Nucleus accumbens (tissue), 56 donors: ENCODE results near the gene PRR20B.
"Not testable (repeated sequence)": the region's sequence is repeated elsewhere in the genome, so short reads cannot be mapped to it uniquely, and the experiment has no call there.

Experiments used
- DNase-seq, 56 donors: peaks; one replicate each; lab custom pipeline; 2025; lab: John Stamatoyannopoulos, UW

The PRR20B gene

GRCh38 chr13:57147188-57147587, at the start of gene PRR20B:
Gene PRR20B, plus strand, starts transcription at chr13:57147488. Its CDS starts 387 bp downstream, at chr13:57147875.
- not testable (repeated sequence) for DNase-seq

- no peak for DNase-seq
These were observed 32.3 kb upstream of the PRR20B start for GRCh38 chr13:57114945-57115344.

GRCh38 chr13:57123681-57124080, 23.6 kb upstream of the PRR20B start:
- no peak for DNase-seq

- DNase-seq = no peak
These were observed 18.4 kb upstream of the PRR20B start for GRCh38 chr13:57128909-57129308.

- DNase-seq = no peak
These were observed 11.2 kb upstream of the PRR20B start for GRCh38 chr13:57136093-57136492.

- no peak for DNase-seq
These were observed 9.7 kb upstream of the PRR20B start for GRCh38 chr13:57137585-57137984.

GRCh38 chr13:57138988-57139387, 8.3 kb upstream of the PRR20B start:
- DNase-seq = no peak

GRCh38 chr13:57139781-57140180, 7.5 kb upstream of the PRR20B start:
- DNase-seq = not testable (repeated sequence)

GRCh38 chr13:57140235-57140968, 6.9 kb upstream of the PRR20B start, which contains the start of gene PRR20A:
Gene PRR20A, plus strand, starts transcription at chr13:57140918. Its CDS starts 387 bp downstream, at chr13:57141305.
- not testable (repeated sequence) for DNase-seq

GRCh38 chr13:57148106-57148505, 818 bp downstream of the PRR20B start:
- DNase-seq = not testable (repeated sequence)

GRCh38 chr13:57153761-57154160, 6.5 kb downstream of the PRR20B start, which contains the start of gene PRR20C:
Gene PRR20C, plus strand, starts transcription at chr13:57154061. Its CDS starts 387 bp downstream, at chr13:57154448.
- not testable (repeated sequence) for DNase-seq

GRCh38 chr13:57160332-57160731, 13.0 kb downstream of the PRR20B start, which contains the start of gene PRR20D:
Gene PRR20D, plus strand, starts transcription at chr13:57160632. Its CDS starts 387 bp downstream, at chr13:57161019.
- DNase-seq = not testable (repeated sequence)

GRCh38 chr13:57166897-57167296, 19.6 kb downstream of the PRR20B start, which contains the start of gene PRR20E:
Gene PRR20E, plus strand, starts transcription at chr13:57167197. Its CDS starts 387 bp downstream, at chr13:57167584.
- DNase-seq = not testable (repeated sequence)

- DNase-seq = no peak
These were observed 44.4 kb downstream of the PRR20B start for GRCh38 chr13:57191667-57192066.
